DMS114 treated with DMSO at 0.1 percent for 48 hours (cell line): ENCODE data around the gene CRB3.
"Not testable (repeated sequence)": the region's sequence is repeated elsewhere in the genome, so short reads cannot be mapped to it uniquely, and the experiment has no call there.

Source experiments
- DNase-seq: peaks from one replicate; lab custom pipeline; 2025; ENCODE audit not compliant: unreplicated experiment; lab: John Stamatoyannopoulos, UW

Gene CRB3, protein sequence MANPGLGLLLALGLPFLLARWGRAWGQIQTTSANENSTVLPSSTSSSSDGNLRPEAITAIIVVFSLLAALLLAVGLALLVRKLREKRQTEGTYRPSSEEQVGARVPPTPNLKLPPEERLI

GRCh38 chr19:6464070-6464873 lies at the start of gene CRB3:
CRB3 (plus strand) TSS chr19:6464271; CDS start chr19:6464702, 431 bp downstream.
- DNase-seq = no peak

DNA sequence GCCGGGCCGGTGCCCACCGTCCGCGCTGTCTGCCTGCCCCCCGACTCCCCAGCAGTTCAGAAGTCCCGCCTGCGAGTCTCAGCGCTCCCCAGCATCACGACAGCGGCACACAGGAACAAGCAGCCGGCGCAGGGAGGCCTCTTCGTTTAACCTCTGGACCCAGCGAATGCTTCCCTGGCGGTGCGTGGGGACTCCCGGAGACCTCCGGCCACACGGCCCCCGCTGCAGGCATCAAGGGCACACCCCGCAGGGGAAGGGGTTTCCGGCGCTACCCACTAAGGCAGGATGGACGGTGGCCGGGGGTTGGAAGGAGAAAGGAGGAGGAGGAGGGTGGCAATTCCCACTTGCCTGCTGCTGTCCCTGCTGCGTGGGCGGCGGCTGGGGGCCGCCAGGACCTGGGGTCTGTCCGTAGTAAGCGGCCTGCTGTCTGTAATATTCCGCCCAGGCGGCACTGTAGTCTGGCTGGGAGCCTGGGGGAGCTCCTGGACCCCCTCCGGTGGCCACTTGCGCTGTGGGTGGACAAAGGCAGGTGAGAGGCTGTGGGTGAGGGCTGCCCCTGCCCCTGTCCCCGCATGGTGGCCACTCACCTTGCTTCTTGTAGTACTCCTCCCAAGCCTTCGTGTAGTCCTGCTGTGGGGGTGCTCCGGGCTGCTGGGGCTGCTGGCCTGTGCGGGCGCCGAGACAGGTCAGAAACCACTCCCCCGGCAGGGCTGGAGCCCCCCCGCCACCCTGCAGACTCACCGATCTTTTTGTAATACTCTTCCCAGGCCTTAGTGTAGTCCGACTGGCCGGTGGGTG lies 49.1 kb upstream of the CRB3 start:
- DNase-seq = no peak

- no peak for DNase-seq
Measured at GRCh38 chr19:6415591-6416190, 48.4 kb upstream of the CRB3 start.

GRCh38 chr19:6416658-6417405 lies 47.2 kb upstream of the CRB3 start:
- no peak for DNase-seq

- no peak for DNase-seq
Measured at GRCh38 chr19:6417713-6418561, 46.1 kb upstream of the CRB3 start.

- no peak for DNase-seq
Measured at GRCh38 chr19:6418562-6418932, 45.5 kb upstream of the CRB3 start.

DNA sequence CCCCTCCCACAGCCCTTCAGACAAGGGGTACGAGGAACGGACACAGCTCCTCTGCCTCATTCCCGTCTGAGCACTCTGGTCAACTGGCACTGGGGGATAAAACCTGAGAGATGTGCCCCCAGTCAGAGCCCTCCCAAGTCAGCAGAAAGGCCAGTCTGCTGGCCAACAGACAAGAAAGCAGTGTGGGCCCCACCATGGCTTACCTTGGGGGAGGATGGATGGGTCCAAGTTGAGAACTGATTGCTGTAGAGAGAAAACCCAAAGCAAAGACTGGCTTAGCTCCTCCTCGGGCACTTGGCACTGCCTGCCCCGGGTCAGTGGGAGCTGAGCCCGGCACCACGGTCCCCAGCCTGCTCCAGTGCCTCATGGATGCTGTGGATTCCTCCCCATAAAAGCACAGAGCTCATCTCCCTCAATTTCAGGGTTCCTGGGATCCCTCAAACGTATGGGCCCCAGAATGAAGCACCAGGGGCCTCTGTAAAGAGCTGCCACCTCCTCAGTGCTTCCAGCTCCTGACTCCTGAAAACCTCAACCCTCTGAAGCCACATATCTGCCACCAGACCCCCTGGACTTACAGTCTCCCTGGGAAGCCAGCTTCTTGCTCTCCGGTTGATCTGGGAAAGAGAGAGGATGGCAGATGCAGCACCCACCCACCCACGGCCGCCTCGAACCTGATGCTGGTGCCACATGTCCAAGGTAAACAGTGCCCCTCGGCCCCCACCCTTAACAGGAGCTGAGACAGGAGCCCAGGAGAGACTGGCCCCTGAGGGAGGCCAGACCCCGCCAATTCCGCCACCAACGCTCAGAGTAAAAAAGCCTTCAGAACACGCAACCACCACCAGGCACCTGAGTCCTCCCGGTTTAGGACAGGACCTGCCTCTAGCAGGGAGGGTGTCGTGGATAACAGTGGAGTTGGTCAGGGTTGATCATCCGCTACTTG lies 42.7 kb upstream of the CRB3 start:
- no peak for DNase-seq

- no peak for DNase-seq
Measured at GRCh38 chr19:6423499-6424194, 40.4 kb upstream of the CRB3 start.

- DNase-seq = no peak
Measured at GRCh38 chr19:6424195-6424938, 39.7 kb upstream of the CRB3 start, which contains the start of gene KHSRP. KHSRP (minus strand) TSS chr19:6424811; CDS start chr19:6424701, 110 bp downstream.

DNA sequence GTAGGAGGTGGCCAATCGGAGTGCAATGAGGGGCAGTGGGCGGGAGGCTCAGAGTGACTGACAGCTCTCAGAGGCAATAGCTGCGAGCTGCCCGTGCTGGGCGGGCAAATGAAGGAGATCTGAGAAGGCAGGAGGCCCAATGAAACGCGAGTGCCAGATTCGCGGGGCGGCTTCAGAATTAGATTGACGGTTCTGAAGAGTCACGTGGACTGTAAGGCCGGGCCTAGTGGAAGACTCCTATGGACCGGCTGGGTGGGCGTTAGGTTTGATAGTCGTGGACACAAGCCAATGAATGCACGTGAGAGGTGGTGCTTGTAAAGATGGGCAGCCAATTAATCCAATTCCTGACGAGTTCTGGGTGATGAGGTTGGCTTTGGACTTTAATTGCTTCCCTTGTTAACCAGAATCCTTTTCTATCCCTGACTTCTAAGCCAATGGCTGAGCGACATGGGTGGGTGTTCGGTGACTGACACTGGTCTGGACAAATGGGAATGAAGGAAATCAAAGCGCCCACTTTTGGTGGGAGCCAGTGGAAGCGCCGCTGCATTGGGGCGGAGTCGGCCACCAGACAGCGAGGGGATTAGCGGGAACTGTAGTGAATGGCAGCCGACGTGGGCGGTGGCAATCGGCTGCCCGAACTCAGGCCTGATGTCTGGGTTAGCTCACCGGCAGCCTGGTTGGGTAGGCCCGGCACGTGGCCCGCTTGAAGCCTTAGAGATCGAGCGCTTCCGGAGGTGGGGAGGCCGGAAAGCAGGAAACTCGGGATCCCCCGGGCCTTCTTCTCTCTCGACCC lies 38.9 kb upstream of the CRB3 start:
- peak; percentile 98 for DNase-seq

- DNase-seq = no peak
Measured at GRCh38 chr19:6425732-6426620, 38.1 kb upstream of the CRB3 start.

DNA sequence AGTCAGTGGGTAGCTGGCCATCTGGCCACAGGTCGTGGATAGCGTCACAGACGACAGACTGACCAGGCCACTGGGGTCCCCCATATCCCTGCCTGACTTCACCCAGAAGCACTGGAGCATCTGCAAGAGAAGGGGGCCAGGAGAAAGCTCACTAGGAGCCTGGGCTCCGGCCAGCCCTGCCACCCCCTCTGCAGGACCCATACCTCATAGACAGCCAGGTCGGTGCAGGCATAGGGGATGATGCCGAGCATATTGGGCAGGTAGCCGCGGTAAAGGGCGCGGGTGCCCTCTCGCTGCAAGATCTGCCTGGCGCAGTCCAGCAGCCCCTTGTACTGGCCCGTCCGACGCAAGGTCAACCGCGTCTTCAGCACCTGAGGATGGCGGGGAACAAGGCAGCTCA lies 36.9 kb upstream of the CRB3 start:
- DNase-seq = no peak

GRCh38 chr19:6428692-6429418 lies 35.2 kb upstream of the CRB3 start:
- not testable (repeated sequence) for DNase-seq

DNA sequence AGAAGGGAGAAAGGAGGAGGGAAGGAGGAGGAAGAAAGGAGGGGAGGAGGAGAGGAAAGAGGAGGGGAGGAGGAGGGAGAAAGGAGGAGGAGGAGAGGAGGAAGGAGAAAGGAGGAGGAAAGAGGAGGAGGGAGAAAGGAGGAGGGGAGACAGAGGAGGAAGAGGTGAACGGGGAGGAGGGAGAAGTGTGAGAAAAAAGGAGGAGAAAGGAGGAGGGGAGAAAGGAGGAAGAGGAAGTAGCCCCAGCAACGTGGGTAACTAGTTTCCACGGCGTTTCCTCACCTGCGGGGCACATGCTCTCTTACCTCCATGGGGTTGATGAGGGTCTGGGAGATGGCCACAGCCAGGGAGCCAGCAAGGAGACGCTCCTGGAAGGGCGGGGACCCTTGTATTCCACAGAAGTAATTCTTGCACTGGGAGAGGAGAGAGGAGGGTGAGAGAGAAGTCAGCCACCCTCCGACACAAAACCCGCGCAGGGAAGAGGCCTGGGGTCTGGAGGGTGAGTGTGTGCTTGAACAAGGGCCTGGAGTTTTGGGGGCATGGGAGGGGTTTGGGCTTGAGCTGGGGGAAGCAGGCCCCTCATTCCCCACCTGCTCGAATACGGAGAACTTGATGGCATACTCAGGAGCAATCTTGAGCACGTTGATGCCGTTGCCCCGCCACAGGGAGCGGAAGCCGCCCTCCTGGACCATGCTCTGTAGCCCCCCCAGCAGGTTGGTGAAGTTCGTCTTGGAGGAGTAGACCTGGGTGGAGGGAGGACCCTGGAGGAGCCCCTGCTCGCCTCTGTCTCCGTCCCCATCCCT lies 34.5 kb upstream of the CRB3 start:
- no peak for DNase-seq
